Right lobe of liver (tissue), 4 donors: ENCODE results near the gene MSS51.

Experiments
- POLR2A ChIP-seq: fragments of 450-650 bp; IDR thresholded peaks from one replicate; pipeline ENCODE4 v1.6.1; 2017; ENCODE audit warnings: antibody characterized with exemption, mild to moderate bottlenecking
- TF ChIP-seq, protein P1 (sequence below), 4 donors: fragments of 200-600 bp in 3 of 4; fragments of 450-650 bp in 1 of 4; IDR thresholded peaks; one replicate each; pipeline versions ENCODE4 v1.5.1 to v1.8.0; 2016 to 2022; ENCODE audit warnings: antibody characterized with exemption in 4 of 4, mild to moderate bottlenecking in 2 of 4
- donor health status: DM: no; HTN: no; CAD: no.
- donor health status: DM: no; HTN: no; CAD: no.
- donor health status: DM: no; HTN: yes; CAD: no.

- TF ChIP-seq, protein P1, sequence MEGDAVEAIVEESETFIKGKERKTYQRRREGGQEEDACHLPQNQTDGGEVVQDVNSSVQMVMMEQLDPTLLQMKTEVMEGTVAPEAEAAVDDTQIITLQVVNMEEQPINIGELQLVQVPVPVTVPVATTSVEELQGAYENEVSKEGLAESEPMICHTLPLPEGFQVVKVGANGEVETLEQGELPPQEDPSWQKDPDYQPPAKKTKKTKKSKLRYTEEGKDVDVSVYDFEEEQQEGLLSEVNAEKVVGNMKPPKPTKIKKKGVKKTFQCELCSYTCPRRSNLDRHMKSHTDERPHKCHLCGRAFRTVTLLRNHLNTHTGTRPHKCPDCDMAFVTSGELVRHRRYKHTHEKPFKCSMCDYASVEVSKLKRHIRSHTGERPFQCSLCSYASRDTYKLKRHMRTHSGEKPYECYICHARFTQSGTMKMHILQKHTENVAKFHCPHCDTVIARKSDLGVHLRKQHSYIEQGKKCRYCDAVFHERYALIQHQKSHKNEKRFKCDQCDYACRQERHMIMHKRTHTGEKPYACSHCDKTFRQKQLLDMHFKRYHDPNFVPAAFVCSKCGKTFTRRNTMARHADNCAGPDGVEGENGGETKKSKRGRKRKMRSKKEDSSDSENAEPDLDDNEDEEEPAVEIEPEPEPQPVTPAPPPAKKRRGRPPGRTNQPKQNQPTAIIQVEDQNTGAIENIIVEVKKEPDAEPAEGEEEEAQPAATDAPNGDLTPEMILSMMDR (IDR thresholded peaks at IDR 0.05) = no peak
- TF ChIP-seq POLR2A = no peak
Measured at GRCh38 chr10:73444457-73444856, 11.1 kb upstream of the MSS51 start.
